GM12874 (cell line): ENCODE results near the gene DNAJC3.

Source experiments
- CTCF ChIP-seq: IDR thresholded peaks from 2 replicates; pipeline ENCODE4 v1.5.1; 2011; ENCODE audit warnings: low read depth, mild to moderate bottlenecking, control low read depth, low read length, moderate library complexity; ENCODE audit not compliant: insufficient read depth

Gene DNAJC3, protein sequence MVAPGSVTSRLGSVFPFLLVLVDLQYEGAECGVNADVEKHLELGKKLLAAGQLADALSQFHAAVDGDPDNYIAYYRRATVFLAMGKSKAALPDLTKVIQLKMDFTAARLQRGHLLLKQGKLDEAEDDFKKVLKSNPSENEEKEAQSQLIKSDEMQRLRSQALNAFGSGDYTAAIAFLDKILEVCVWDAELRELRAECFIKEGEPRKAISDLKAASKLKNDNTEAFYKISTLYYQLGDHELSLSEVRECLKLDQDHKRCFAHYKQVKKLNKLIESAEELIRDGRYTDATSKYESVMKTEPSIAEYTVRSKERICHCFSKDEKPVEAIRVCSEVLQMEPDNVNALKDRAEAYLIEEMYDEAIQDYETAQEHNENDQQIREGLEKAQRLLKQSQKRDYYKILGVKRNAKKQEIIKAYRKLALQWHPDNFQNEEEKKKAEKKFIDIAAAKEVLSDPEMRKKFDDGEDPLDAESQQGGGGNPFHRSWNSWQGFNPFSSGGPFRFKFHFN

GRCh38 chr13:95676762-95677563, at the start of gene DNAJC3:
Gene DNAJC3, plus strand, starts transcription at chr13:95677139. Its CDS starts 117 bp downstream, at chr13:95677256.
- no peak for TF ChIP-seq CTCF

DNA sequence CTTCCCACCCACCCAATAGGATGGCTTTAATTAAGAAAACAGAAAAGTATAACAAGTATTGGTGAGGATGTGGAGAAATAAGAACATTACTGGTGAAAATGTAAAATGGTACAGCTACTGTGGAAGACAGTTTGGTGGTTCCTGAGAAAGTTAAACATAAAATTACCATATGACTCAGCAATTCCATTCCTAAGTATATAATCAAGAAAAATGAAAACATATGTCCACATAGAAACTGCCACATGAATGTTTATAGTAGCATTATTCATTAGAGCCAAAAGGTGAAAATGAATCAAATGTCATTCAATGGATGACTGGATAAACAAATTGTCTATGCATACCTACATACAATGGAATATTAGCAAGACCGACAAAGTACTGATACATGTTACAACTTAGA, 49.3 kb upstream of the DNAJC3 start:
- no peak for TF ChIP-seq CTCF

DNA sequence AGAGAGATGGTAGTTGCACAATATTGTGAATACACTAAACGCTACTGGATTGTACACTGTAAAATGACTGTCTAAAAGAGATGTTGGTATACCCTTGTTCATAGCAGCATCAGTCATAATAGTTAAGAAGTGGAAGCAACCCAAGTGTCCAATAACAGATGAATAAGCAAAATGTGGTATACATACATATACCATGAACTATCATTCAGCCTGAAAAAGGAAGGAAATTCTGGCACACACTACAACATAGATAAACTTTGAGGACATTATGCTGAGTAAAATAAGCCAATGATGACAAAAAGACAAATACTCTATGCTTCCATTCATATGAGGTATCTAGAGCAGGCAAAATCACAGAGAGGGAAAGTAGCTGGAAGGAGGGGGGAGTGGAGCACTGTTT, 48.5 kb upstream of the DNAJC3 start:
- TF ChIP-seq CTCF = no peak

- TF ChIP-seq CTCF = no peak
Measured at GRCh38 chr13:95629071-95629470, 47.9 kb upstream of the DNAJC3 start.

DNA sequence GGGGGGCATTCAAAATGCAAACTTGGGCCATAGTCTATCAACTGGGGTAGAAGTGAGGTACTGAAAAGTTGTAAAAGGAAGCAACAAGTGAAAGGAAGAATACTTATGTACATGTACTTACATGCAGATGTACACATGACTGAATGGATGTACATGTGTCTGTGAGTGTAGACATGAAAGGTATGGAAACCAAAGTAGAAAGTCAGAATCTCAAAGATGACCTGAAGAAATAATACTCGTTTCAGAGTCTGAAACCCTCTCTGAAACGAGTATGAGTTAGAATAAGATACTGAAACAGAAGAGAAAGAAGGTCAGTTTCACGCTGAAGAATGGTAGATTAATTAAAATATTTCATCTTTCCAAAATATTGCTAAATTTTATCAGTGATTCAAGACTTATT, 46.3 kb upstream of the DNAJC3 start:
- no peak for TF ChIP-seq CTCF

DNA sequence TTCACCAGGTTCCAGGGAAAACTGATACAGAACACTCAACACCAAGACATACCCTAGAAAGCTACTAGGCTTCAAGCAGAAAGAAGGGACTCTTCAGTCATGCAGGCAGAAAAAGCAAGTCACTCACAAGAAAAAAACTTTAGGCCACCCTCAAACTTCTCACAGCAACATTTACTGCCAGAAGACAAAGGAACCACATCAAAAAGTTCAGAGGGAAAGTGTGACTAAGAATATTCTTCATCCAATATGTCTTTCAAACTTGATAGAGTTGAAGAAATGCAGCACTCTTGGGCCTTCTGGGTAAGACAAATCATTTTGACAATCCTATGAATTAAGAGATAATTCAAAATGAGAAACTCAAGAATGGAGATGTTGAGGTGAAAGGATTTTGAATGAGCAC, 40.1 kb upstream of the DNAJC3 start:
- no peak for TF ChIP-seq CTCF

- TF ChIP-seq CTCF = no peak
Measured at GRCh38 chr13:95641291-95642027, 35.5 kb upstream of the DNAJC3 start.
